Tibial nerve (tissue), 4 donors: ENCODE results near the gene NACA. TPM values are rescaled to one million over a fixed set of nuclear protein-coding genes. Genes with fewer than 3 reads are reported as not detected.
"Not testable (repeated sequence)": the region's sequence is repeated elsewhere in the genome, so short reads cannot be mapped to it uniquely, and the experiment has no call there.

Source experiments
- DNase-seq, 2 donors: peaks; one replicate each; pipeline ENCODE4 v3.0.0-alpha.2; 2019; ENCODE audit warnings: low spot score in 2 of 2
- H3K27ac ChIP-seq, 4 donors: fragments of 200-600 bp; sonication (generic) in 3 of 4; one replicate each; pipeline ENCODE4 v1.5.1; 2017 to 2019; ENCODE audit warnings: mild to moderate bottlenecking in 1 of 4
- H3K27me3 ChIP-seq, 2 donors: fragments of 200-600 bp; sonication (generic) in 1 of 2; one replicate each; pipeline versions ENCODE4 v1.5.1 to v1.6.0; 2017 to 2019
- H3K36me3 ChIP-seq, 3 donors: fragments of 200-600 bp; sonication (generic); one replicate each; pipeline ENCODE4 v1.5.1; 2018 to 2019
- H3K4me1 ChIP-seq, 4 donors: fragments of 200-600 bp; sonication (generic) in 3 of 4; one replicate each; pipeline ENCODE4 v1.5.1; 2017 to 2019
- H3K4me3 ChIP-seq, 4 donors: fragments of 200-600 bp; sonication (generic) in 3 of 4; one replicate each; pipeline ENCODE4 v1.5.1; 2017 to 2019; ENCODE audit warnings: mild to moderate bottlenecking in 1 of 4, moderate library complexity in 1 of 4
- H3K9me3 ChIP-seq, 4 donors: fragments of 200-600 bp; sonication (generic) in 3 of 4; one replicate each; pipeline ENCODE4 v1.5.1; 2017 to 2019
- CTCF ChIP-seq, 5 experiments: fragments of 200-600 bp in 3 of 5; fragments of 450-650 bp in 2 of 5; sonication (generic) in 3 of 5; IDR thresholded peaks; one replicate each; pipeline ENCODE4 v1.5.1; 2016 to 2019; ENCODE audit warnings: antibody characterized with exemption in 5 of 5, mild to moderate bottlenecking in 3 of 5, moderate library complexity in 2 of 5
- EP300 ChIP-seq, 2 donors: sonication (generic); formaldehyde crosslinking; IDR thresholded peaks; one replicate each; pipeline ENCODE4 v1.6.1; 2017; ENCODE audit warnings: antibody characterized with exemption in 2 of 2, mild to moderate bottlenecking in 1 of 2
- POLR2A ChIP-seq, 2 donors: fragments of 450-650 bp; IDR thresholded peaks; one replicate each; pipeline ENCODE4 v1.6.1; 2017; ENCODE audit warnings: antibody characterized with exemption in 2 of 2, mild to moderate bottlenecking in 2 of 2, moderate library complexity in 2 of 2
- WGBS, 2 donors: methylation state at CpG; one replicate each; pipeline ENCODE4 v1.1.5; 2018; 5-methylcytosine and 5-hydroxymethylcytosine counted together
- total RNA-seq, 4 donors: library from RNA; depleted of rRNA; stranded (reverse); fragments of >200 nt; gene quantifications; one replicate each; pipeline ENCODE4 v1.1.0, GENCODE V29; 2016

NACA gene
- total RNA-seq, 4 donors from 2014 or later: 829 to 1,085 (median 948) TPM

DNA sequence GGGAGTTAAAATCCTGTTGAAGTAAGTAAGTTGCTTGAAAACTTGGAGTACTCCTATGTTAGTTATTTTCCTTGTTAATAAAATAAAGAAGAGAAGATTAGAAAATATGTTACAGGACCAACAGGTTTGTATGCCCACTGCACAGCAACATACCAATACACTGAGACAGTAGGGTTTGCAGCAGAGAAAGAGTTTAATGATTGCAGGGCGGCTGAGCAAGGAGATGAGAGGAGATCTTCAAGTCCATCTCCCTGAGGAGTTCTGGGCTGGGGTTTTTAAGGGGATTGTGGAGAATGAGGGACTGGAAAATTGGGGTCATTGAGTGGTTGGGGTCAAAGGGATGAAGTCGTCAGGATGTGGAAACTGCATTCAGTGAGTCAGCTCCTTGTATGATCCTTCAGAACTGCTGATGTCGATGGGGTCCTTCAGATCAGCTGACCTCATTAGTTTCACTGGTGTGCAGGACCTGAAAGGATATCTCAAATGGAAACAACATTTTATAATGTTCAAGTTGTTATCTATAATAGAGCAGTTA is 33.7 kb upstream of the NACA start:
- no peak for TF ChIP-seq POLR2A (IDR thresholded peaks at IDR 0.05)
- no peak for TF ChIP-seq CTCF (IDR thresholded peaks at IDR 0.05)
- no peak for TF ChIP-seq EP300 (IDR thresholded peaks at IDR 0.05)
- no peak for DNase-seq
- Histone ChIP-seq H3K36me3 (no peaks in the 10 kb centered on the region), H3K27ac (no peak overlapping the region), H3K4me3 (no peak overlapping the region), H3K9me3 (peaks cover 0 to 11% (median 0%) of the 10 kb centered on the region in 4 donors), H3K27me3 (no peaks in the 10 kb centered on the region), H3K4me1 (no peaks in the 10 kb centered on the region)
- 62 to 65% methylated on average over 3 of the region's 3 CpGs for WGBS, 2 donors

DNA sequence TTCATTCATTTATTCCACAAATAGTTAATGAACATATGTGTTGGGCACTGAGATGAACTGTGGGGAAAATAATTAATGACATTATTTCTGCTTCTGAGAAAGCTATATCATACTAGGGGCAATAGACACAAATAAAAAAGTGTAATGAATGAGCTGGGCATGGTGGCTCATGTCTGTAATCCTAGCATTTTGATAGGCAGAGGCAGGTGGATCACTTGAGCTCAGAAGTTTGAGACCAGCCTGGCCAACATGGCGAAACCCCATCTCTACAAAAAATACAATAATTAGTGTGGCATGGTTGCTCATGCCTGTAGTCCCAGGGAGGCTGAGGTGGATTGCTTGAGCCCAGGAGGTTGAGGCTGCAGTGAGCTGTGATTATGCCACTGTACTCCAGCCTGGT is 32.9 kb upstream of the NACA start:
- H3K27me3 ChIP-seq, H3K4me3 ChIP-seq, H3K27ac ChIP-seq, H3K36me3 ChIP-seq, DNase-seq, H3K4me1 ChIP-seq: not testable (repeated sequence)
- peaks cover 0 to 11% (median 0%) of the 10 kb centered on the region in 4 donors for H3K9me3 ChIP-seq
- WGBS, 2 donors: 94 to 97% methylated on average over 1 of the region's 1 CpG

DNA sequence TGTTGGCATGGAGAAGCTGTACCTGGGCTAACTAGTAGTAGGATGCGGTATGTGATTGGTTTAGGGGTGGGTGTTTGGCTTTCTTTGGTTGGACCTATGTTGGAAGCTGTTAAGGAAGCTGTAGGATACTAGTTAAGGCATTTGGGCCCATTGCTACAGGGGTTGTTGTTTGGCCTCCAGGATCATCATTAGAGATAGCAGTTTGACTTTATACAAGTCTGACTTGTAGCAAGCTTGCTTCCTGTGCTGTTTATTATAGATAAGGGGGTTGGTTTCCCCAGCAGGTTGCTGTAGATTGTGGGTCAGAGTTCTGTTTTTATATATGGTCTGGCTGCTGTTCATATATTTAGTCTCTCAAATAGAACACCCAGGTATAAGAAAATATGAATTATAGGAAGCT is 28.5 kb upstream of the NACA start:
- Histone ChIP-seq H3K9me3 (peaks cover 0 to 6% (median 0%) of the 10 kb centered on the region in 4 donors), H3K4me1 (peaks cover 0 to 18% (median 3%) of the 10 kb centered on the region in 4 donors), H3K4me3 (no peak overlapping the region), H3K36me3 (peaks cover 0 to 7% (median 0%) of the 10 kb centered on the region in 3 donors), H3K27ac (no peak overlapping the region), H3K27me3 (no peaks in the 10 kb centered on the region)
- 91 to 100% methylated on average over 1 of the region's 1 CpG for WGBS, 2 donors
- TF ChIP-seq POLR2A (IDR thresholded peaks at IDR 0.05) (no peak), EP300 (IDR thresholded peaks at IDR 0.05) (no peak), CTCF (IDR thresholded peaks at IDR 0.05) (no peak)
- DNase-seq: no peak

DNA sequence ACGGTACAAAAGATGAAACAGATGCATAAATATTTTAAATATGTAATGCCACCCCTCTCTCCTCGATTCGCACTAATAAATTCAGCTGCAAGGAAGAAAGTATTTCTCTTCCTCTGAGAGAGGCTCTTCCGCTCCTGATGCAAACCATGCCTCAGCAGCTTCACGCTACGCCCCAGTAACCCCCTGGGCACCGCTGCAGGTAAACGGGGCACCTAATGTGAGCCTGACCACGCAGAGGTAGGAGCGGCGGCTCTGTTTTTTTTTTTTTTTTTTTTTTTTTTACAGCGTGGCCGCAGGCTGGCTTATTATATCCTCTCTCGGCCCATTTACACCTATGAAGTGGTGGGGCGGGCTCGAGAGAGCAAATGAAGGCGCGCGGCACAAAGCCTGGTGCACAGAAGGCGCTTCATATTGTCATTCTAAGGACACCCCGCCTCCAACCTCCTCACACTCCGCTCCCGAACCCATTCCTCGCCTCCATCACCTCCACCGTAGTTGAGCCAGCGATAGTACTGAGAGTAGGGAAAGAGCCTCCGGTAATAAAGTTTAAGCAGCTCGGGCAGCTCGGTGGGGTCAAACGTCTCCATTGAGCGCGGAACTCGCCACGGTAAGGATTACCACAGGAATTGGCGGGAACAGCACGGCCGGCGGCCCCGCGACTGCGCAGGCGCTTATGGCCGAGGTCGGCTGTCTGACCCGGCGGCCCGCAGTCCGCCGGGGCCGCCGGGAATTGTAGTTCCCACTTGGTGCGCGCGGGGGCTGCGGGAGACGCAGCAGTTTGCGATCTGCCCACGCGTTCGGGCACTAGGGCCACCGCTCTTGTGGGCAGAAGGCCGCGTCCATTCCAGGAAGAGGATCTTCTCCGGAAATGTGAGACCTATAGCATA is 26.9 kb upstream of the NACA start, which contains the start of gene PRIM1:
PRIM1 (minus strand) TSS at position 612 of the 887 bp plus-strand sequence; CDS start at position 587, 25 bp downstream.
- peak; percentile 51 to 54 for DNase-seq
- H3K27me3 ChIP-seq: no peaks in the 10 kb centered on the region
- 0 to 1% methylated on average over 64 of the region's 64 CpGs for WGBS, 2 donors
- H3K36me3 ChIP-seq: peaks cover 0 to 22% (median 2%) of the 10 kb centered on the region in 3 donors
- H3K27ac ChIP-seq: peak within 1 kb of the TSS in 2 of 4 donors; percentile 52 to 76
- TF ChIP-seq EP300 (IDR thresholded peaks at IDR 0.05) (peak; percentile 29 to 80), CTCF (IDR thresholded peaks at IDR 0.05) (peak; percentile 15 to 57 (median 46)), POLR2A (IDR thresholded peaks at IDR 0.05) (peak in 1 of 2 donors; percentile 49)
- H3K4me3 ChIP-seq: peak within 1 kb of the TSS; percentile 40 to 71 (median 64)
- no peaks in the 10 kb centered on the region for H3K9me3 ChIP-seq
- H3K4me1 ChIP-seq: peaks cover 0 to 18% (median 3%) of the 10 kb centered on the region in 4 donors

- not testable (repeated sequence) for H3K4me3 ChIP-seq, H3K27ac ChIP-seq, H3K27me3 ChIP-seq, DNase-seq, H3K9me3 ChIP-seq
- 77 to 80% methylated on average over 13 of the region's 13 CpGs for WGBS, 2 donors
- peaks cover 0 to 18% (median 3%) of the 10 kb centered on the region in 4 donors for H3K4me1 ChIP-seq
- peaks cover 2 to 36% (median 8%) of the 10 kb centered on the region in 3 donors for H3K36me3 ChIP-seq
Measured at GRCh38 chr12:56750596-56750995, 25.5 kb upstream of the NACA start.

- DNase-seq: no peak
- no peak overlapping the region for H3K27ac ChIP-seq
- H3K4me3 ChIP-seq: no peak overlapping the region
- H3K36me3 ChIP-seq: peaks cover 2 to 42% (median 10%) of the 10 kb centered on the region in 3 donors
- H3K9me3 ChIP-seq: no peaks in the 10 kb centered on the region
- no peaks in the 10 kb centered on the region for H3K27me3 ChIP-seq
- peaks cover 0 to 18% (median 3%) of the 10 kb centered on the region in 4 donors for H3K4me1 ChIP-seq
- no peak for TF ChIP-seq POLR2A (IDR thresholded peaks at IDR 0.05)
- TF ChIP-seq EP300 (IDR thresholded peaks at IDR 0.05): no peak
- no peak for TF ChIP-seq CTCF (IDR thresholded peaks at IDR 0.05)
Measured at GRCh38 chr12:56749853-56750252, 24.8 kb upstream of the NACA start.
